ENCODE results near the gene MSI1.

Gene MSI1

DNA sequence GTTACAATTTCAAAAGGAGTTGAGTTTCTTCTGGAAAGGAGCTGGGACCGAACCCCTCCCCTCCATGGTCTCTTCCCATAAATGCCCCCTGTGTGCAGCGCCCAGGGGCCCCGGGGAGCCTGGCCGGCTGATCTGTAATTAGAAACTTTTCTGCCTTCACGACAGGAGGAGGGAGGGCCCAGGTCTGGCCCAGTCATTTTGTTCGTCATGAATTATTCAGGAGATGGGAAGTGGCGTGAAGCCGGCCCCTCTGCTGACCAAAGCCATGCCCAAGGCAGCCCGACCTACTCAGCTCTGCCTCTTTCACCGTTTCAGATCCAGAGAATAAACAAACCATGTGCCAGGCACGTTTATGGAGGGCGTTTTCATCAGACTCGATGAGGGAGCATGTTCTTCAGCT lies 33.3 kb upstream of the MSI1 start:
- Histone ChIP-seq H3K4me3 (ENCODE audit: low read length) (peak overlapping the region; percentile 18; the same call in 1 of the 2 replicates), H3K9ac (ENCODE audit: low read depth, low read length) (peak overlapping the region; percentile 12; the same call in 1 of the 2 replicates)

DNA sequence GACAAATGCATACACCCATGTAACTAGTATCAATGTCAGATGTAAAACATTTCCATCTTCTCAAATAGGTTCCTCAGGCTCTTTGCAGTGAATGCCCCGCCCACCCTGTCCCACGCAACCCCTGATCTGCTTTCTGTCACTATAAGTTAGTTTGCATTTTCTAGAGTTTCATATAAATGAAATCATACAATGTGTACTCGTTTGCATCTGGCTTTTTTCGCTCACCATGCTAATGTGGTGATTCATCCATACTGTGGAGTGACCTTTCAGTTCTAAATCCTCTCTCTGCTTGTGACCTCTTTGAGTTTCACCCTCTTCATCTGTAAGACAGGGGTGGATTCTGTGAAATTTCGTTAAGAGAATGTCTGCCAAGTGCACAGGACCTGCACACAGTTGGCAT lies 30.6 kb upstream of the MSI1 start:
- Histone ChIP-seq H3K36me3 (ENCODE audit: insufficient read depth, low read depth, low read length) (no peaks in the 10 kb centered on the region), H3K27ac (ENCODE audit: low read length) (no peak overlapping the region), H3K4me1 (ENCODE audit: insufficient read depth, low read length) (peaks cover 7% of the 10 kb centered on the region; the same call in 1 of the 2 replicates), H3K4me3 (ENCODE audit: low read length) (no peak overlapping the region), H3K9ac (ENCODE audit: low read depth, low read length) (no peak overlapping the region), H3K27me3 (ENCODE audit: insufficient read depth, low read length) (no peaks in the 10 kb centered on the region), H3K9me3 (ENCODE audit: insufficient read depth, low read depth, low read length) (no peaks in the 10 kb centered on the region; the same call in 1 of the 2 replicates)

More for the DNA sequence above, 33.3 kb upstream of the MSI1 start:
- no peaks in the 10 kb centered on the region; the same call in 1 of the 2 replicates for H3K9me3 ChIP-seq (ENCODE audit: insufficient read depth, low read depth, low read length)
- peaks cover 7% of the 10 kb centered on the region; the same call in 1 of the 2 replicates for H3K4me1 ChIP-seq (ENCODE audit: insufficient read depth, low read length)
- no peaks in the 10 kb centered on the region for H3K36me3 ChIP-seq (ENCODE audit: insufficient read depth, low read depth, low read length)
- H3K27ac ChIP-seq (ENCODE audit: low read length): no peak overlapping the region
- H3K27me3 ChIP-seq (ENCODE audit: insufficient read depth, low read length): no peaks in the 10 kb centered on the region

DNA sequence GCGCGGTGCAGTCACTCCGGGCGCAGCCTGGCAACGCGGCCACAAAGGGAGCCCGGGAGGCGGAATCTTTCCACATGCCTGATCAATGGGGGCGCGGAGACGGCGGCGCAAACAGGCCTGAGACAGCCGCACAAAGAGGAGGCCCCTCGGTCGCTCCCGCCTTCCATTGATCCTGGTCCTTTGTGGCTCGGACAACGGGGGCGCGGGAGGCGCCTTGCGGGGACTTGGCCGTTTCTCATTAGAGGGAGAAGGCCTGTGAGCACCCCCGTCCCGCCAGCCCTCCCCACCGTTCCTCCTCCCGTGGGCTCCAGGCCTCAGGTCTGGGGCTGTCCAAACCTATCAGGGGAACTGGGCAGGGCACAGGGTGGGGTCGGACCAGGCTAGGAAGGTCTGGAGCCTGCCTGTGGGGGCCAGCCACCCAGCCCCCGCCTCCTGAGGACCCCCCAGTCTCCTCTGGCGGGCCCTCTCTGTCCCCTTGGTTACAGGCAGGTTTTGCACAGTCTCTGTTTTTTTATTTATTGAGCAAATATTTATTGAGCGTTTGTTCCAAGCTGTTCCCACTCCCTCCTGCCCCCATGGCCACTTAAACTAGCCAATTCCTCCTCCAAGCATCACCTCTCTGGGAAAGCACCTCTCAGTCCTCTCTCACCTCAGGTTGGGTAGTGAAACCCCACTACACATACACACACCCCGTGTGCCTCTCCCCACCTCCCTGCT lies 29.0 kb upstream of the MSI1 start:
- no peaks in the 10 kb centered on the region for H3K36me3 ChIP-seq (ENCODE audit: insufficient read depth, low read depth, low read length)
- no peaks in the 10 kb centered on the region for H3K27me3 ChIP-seq (ENCODE audit: insufficient read depth, low read length)
- no peak overlapping the region for H3K4me3 ChIP-seq (ENCODE audit: low read length)
- H3K27ac ChIP-seq (ENCODE audit: low read length): no peak overlapping the region
- H3K9me3 ChIP-seq (ENCODE audit: insufficient read depth, low read depth, low read length): no peaks in the 10 kb centered on the region
- H3K4me1 ChIP-seq (ENCODE audit: insufficient read depth, low read length): peaks cover 7% of the 10 kb centered on the region; the same call in 1 of the 2 replicates
- no peak overlapping the region for H3K9ac ChIP-seq (ENCODE audit: low read depth, low read length)

DNA sequence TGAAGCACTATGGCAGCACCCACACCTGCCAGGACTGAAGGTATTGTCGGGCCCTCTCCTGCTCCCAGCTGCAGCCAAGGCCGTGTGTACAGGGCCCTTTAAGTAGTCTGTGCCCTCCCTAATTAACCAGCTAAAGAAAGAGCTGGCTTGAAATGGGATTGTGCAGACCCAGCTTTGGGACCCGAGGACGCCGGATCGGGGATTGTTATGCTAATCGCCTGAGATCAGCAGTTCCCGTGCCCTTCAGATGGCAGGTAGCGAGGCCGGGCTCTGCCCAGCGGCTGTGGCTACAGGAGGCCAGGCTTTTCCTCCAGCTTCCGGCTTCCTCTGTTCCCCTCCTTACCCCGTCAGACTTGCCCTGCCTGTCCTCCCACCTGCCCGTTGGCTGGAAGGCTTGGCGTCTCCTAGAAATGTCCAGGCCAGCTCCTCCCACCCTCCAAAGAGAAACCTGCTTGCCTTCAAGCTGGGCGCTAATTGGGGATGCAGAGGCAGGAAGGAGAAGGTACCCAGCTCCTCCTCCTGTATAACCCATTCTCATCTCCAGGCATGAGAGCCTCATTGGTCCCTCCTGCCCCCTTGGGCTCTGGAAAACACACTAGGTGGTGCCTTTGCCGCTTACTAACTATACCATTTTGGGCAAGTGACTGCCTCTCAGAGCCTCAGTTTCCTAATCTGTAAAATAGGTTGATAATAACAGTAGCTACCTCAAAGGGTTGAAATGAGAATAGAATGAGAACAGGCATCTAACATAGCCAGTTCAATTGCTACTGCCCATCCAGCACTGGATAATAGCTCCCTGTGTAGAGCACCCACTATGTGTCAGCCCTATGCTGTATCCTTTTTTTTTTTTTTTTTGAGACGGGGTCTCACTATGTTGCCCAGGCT lies 25.8 kb upstream of the MSI1 start:
- peak overlapping the region; percentile 20 for H3K27ac ChIP-seq (ENCODE audit: low read length)
- no peaks in the 10 kb centered on the region; the same call in 1 of the 2 replicates for H3K4me1 ChIP-seq (ENCODE audit: insufficient read depth, low read length)
- H3K9ac ChIP-seq (ENCODE audit: low read depth, low read length): peak overlapping the region; percentile 61; the same call in 1 of the 2 replicates
- no peaks in the 10 kb centered on the region for H3K9me3 ChIP-seq (ENCODE audit: insufficient read depth, low read depth, low read length)
- peak overlapping the region; percentile 4; the same call in 1 of the 2 replicates for H3K4me3 ChIP-seq (ENCODE audit: low read length)
- no peaks in the 10 kb centered on the region for H3K27me3 ChIP-seq (ENCODE audit: insufficient read depth, low read length)
- no peaks in the 10 kb centered on the region for H3K36me3 ChIP-seq (ENCODE audit: insufficient read depth, low read depth, low read length)

DNA sequence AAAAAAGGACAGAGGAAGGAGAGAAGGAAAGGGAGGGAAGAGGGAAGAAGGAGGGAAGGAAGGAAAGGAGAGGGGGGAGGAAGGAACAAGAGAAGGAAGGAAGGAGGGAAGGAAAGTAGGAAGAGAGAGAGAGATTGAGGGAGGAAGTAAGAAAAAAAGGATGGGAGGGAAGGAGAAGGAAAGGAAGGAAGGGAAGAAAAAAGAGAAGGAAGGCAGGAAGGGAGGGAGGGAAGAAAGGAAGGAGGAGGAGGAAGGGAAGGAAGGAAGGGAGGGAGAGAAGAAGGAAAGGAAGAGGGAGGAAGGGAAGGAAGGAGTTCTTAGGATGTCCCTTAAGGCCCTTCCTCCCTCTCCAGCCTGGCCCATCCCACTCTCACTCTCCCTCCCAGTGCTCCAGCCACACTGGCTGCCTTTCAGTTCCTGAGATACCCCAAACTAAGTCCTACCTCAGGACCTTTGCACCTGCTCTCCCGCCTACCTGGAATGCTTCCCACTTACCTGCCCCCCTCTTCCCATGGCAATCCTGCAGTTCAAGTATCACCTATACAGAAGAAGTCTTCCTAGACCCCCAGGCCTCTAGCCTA lies 21.7 kb upstream of the MSI1 start:
- H3K4me3 ChIP-seq (ENCODE audit: low read length): no peak overlapping the region
- H3K27me3 ChIP-seq (ENCODE audit: insufficient read depth, low read length): no peaks in the 10 kb centered on the region
- H3K27ac ChIP-seq (ENCODE audit: low read length): no peak overlapping the region

DNA sequence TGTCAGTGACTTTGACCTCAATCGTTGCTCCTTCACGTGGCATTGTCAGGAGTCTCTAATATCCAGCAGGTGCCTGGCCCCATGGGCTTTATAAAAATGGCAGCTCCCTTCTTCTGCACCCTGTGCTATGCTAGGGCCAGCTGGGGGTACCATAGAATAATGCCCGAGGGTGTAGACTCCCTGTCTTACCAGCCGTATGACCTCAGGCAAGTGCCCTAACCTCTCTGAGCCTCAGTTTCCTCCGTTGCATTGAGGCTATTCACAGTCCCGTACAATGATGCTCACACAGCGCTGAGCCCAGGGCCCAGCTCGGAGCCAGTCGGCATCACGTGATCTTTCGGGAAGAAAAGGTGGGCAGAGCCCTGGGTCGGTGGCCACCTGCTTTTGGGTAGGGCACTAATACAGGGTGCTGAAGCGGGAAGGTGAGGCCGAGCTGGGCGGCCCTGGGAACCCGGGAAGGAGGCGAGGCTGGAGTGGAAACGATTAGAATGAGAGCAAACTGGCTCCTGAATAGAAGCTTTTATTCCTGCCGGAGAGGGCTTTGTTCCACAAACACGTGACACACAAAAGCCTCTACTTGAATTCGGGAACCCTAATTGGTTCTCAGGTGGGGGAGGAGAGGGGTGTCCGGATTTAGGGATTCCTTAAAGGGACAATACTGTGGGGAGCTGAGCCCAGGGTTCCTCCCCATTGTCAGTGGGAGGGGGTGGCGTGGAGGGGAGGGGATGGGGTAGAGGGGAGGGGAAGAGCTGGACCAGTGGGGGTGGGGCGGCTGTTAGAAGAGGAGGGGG lies 19.9 kb upstream of the MSI1 start:
- H3K4me1 ChIP-seq (ENCODE audit: insufficient read depth, low read length): peaks cover 9% of the 10 kb centered on the region; the same call in 1 of the 2 replicates
- H3K27me3 ChIP-seq (ENCODE audit: insufficient read depth, low read length): no peaks in the 10 kb centered on the region
- H3K36me3 ChIP-seq (ENCODE audit: insufficient read depth, low read depth, low read length): no peaks in the 10 kb centered on the region
- peak overlapping the region; percentile 83 for H3K9ac ChIP-seq (ENCODE audit: low read depth, low read length)
- H3K4me3 ChIP-seq (ENCODE audit: low read length): peak overlapping the region; percentile 61
- H3K27ac ChIP-seq (ENCODE audit: low read length): peak overlapping the region; percentile 19
- no peaks in the 10 kb centered on the region for H3K9me3 ChIP-seq (ENCODE audit: insufficient read depth, low read depth, low read length)

More for the DNA sequence above, 21.7 kb upstream of the MSI1 start:
- Histone ChIP-seq H3K36me3 (ENCODE audit: insufficient read depth, low read depth, low read length) (no peaks in the 10 kb centered on the region), H3K9me3 (ENCODE audit: insufficient read depth, low read depth, low read length) (no peaks in the 10 kb centered on the region), H3K9ac (ENCODE audit: low read depth, low read length) (no peak overlapping the region; the same call in 1 of the 2 replicates), H3K4me1 (ENCODE audit: insufficient read depth, low read length) (peaks cover 9% of the 10 kb centered on the region; the same call in 1 of the 2 replicates)

DNA sequence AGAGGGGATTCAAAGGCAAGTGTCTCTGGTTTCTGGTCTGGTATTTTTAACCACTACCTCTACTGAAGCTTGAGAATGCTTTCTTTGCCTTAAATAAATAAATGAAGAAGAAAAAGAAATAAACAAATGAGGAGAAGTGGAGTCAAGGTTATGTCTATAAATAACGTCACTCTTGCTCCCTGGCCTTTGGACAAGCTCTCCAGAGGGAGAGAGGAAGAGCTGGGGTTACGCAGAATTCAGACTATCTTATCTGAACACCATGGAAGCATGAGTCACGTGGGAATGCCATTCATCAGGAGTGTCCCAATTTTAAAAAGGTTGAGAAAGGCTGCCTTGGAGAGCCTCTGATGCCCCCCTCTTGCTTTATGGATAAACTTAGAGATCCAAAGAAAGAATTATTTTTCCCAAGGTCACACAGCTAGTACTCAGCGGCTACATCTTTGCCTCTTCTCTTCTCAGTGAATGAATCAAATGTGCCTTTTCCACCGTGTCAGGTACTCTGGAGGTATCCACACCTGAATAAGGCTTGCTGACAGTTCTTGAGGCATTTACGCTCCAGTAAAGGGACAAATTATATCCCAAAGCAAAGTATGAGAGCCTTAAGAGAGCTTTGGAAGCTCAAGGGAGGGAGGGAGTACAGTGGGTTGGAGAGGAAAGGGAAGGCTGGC lies 12.9 kb upstream of the MSI1 start:
- Histone ChIP-seq H3K4me3 (ENCODE audit: low read length) (no peak overlapping the region), H3K4me1 (ENCODE audit: insufficient read depth, low read length) (peaks cover 2% of the 10 kb centered on the region; the same call in 1 of the 2 replicates), H3K9me3 (ENCODE audit: insufficient read depth, low read depth, low read length) (no peaks in the 10 kb centered on the region), H3K9ac (ENCODE audit: low read depth, low read length) (no peak overlapping the region), H3K27me3 (ENCODE audit: insufficient read depth, low read length) (no peaks in the 10 kb centered on the region), H3K36me3 (ENCODE audit: insufficient read depth, low read depth, low read length) (no peaks in the 10 kb centered on the region), H3K27ac (ENCODE audit: low read length) (no peak overlapping the region)

DNA sequence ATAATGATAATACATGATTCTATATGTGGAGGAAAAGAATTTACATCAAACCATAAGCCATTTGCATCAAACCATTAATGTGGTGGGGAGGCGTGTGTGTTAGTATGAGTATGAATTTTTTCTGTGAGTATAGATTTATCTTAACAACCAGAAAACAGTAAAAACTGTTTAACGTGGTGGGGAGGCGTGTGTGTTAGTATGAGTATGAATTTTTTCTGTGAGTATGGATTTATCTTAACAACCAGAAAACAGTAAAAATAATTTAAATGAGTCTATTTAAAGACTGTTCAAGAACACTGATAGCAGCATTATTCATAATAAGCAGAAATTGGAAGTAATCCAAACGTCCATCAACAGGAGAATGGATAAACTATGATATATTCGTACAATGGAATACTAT lies 9.1 kb upstream of the MSI1 start:
- no peak overlapping the region for H3K9ac ChIP-seq (ENCODE audit: low read depth, low read length)

DNA sequence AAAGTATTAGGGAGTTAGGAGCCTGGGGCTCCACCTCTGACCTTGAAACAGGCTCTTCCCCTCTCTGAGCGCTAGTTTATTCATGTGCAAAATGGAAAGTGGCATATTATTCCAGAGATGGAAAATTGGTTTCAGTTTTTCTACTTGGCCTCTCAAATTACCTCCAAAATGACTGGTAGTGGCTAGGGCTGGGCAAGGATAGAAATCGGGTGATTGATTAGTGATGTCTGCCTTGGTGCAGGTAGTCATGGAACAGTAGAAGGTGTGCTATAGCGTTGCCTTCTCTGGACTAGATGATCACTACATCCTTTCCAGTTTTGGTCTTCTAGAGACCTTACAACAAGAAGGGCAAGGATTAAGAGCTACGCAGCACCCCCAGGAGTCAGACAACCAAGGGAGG lies 8.6 kb upstream of the MSI1 start:
- Histone ChIP-seq H3K27ac (ENCODE audit: low read length) (no peak overlapping the region), H3K27me3 (ENCODE audit: insufficient read depth, low read length) (no peaks in the 10 kb centered on the region), H3K4me1 (ENCODE audit: insufficient read depth, low read length) (peaks cover 9% of the 10 kb centered on the region), H3K9ac (ENCODE audit: low read depth, low read length) (no peak overlapping the region), H3K36me3 (ENCODE audit: insufficient read depth, low read depth, low read length) (no peaks in the 10 kb centered on the region), H3K9me3 (ENCODE audit: insufficient read depth, low read depth, low read length) (no peaks in the 10 kb centered on the region), H3K4me3 (ENCODE audit: low read length) (no peak overlapping the region)

More for the DNA sequence above, 9.1 kb upstream of the MSI1 start:
- Histone ChIP-seq H3K27me3 (ENCODE audit: insufficient read depth, low read length) (no peaks in the 10 kb centered on the region), H3K4me3 (ENCODE audit: low read length) (no peak overlapping the region), H3K4me1 (ENCODE audit: insufficient read depth, low read length) (peaks cover 9% of the 10 kb centered on the region), H3K27ac (ENCODE audit: low read length) (no peak overlapping the region), H3K36me3 (ENCODE audit: insufficient read depth, low read depth, low read length) (no peaks in the 10 kb centered on the region), H3K9me3 (ENCODE audit: insufficient read depth, low read depth, low read length) (no peaks in the 10 kb centered on the region)

DNA sequence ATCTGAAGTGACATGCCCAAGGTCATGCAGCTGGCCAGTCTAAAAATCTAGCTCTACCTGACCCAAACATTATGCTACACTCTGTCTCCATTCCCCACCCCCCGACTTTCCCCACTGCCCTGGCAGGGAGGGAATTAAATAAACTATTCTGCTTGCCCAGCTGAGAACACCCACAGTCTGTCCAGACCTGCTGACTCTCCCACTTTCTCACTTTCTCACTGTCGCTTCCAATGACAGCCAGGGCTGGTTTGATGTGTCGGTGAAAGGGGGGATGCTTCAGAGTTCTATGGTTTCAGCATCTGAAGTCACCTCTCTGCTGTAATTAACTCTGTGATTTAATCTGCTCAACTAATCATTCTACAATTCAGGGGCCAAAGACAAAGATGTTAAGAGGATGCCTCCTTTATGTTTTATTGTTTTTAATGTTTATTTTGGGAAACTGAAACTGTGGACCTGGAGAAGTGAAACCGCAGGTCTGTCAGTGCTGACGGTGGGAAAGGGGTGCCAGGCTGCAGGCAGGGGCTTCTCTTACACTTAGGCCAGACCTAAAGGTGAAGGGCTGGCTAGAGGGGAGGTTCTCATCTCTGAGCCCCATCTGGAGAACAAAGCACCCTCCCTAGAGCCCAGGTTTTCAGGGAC lies 8.1 kb upstream of the MSI1 start:
- H3K27ac ChIP-seq (ENCODE audit: low read length): no peak overlapping the region
- no peak overlapping the region for H3K4me3 ChIP-seq (ENCODE audit: low read length)
- no peaks in the 10 kb centered on the region for H3K9me3 ChIP-seq (ENCODE audit: insufficient read depth, low read depth, low read length)
- H3K4me1 ChIP-seq (ENCODE audit: insufficient read depth, low read length): peaks cover 9% of the 10 kb centered on the region
- no peak overlapping the region for H3K9ac ChIP-seq (ENCODE audit: low read depth, low read length)
- no peaks in the 10 kb centered on the region for H3K36me3 ChIP-seq (ENCODE audit: insufficient read depth, low read depth, low read length)
- H3K27me3 ChIP-seq (ENCODE audit: insufficient read depth, low read length): peaks cover 2% of the 10 kb centered on the region

Data from iPS-20b (cell line).